Esophagus mucosa (tissue), 1 donor: ENCODE measurements around the gene KDSR. TPM values are rescaled to one million over a fixed set of nuclear protein-coding genes. Genes with fewer than 3 reads are reported as not detected.

ENCODE experiments used
- ATAC-seq: fragments of 200-7000 bp; cut with Tn5 transposase; one replicate; pipeline ENCODE4 v1.9.1; 2020
- total RNA-seq: library from RNA; stranded (reverse); gene quantifications from one replicate; pipeline ENCODE4 v1.2.4, GENCODE V29; 2023
- donor health status: DM: yes; HTN: yes; CAD: no.

The KDSR gene
- total RNA-seq, 1 donor from 2014 or later = 37.8 TPM

GRCh38 chr18:63303547-63303946 is 63.5 kb downstream of the KDSR start:
- no peak for ATAC-seq

- ATAC-seq = no peak
Observed at GRCh38 chr18:63302636-63303405, 64.2 kb downstream of the KDSR start.

GRCh38 chr18:63302220-63302619 is 64.8 kb downstream of the KDSR start:
- ATAC-seq = no peak

- ATAC-seq = peak; percentile 71
Observed at GRCh38 chr18:63301434-63301833, 65.6 kb downstream of the KDSR start.

GRCh38 chr18:63299837-63300745 is 66.9 kb downstream of the KDSR start:
- ATAC-seq = no peak

GRCh38 chr18:63298400-63299365 is 68.3 kb downstream of the KDSR start:
- ATAC-seq = no peak

GRCh38 chr18:63297687-63298399 is 69.2 kb downstream of the KDSR start:
- no peak for ATAC-seq

GRCh38 chr18:63293935-63294334 is 73.1 kb downstream of the KDSR start:
- ATAC-seq = no peak

GRCh38 chr18:63292831-63293683 is 73.9 kb downstream of the KDSR start:
- ATAC-seq = peak; percentile 36

- no peak for ATAC-seq
Observed at GRCh38 chr18:63291278-63291677, 75.7 kb downstream of the KDSR start.

- ATAC-seq = no peak
Observed at GRCh38 chr18:63290821-63291200, 76.2 kb downstream of the KDSR start.

GRCh38 chr18:63290166-63290820 is 76.7 kb downstream of the KDSR start:
- ATAC-seq = no peak

- no peak for ATAC-seq
Observed at GRCh38 chr18:63288311-63288710, 78.7 kb downstream of the KDSR start.

GRCh38 chr18:63287691-63288220 is 79.2 kb downstream of the KDSR start:
- ATAC-seq = no peak

- no peak for ATAC-seq
Observed at GRCh38 chr18:63286926-63287325, 80.1 kb downstream of the KDSR start.

- peak; percentile 67 for ATAC-seq
Observed at GRCh38 chr18:63284827-63285733, 81.9 kb downstream of the KDSR start.

GRCh38 chr18:63284173-63284799 is 82.7 kb downstream of the KDSR start:
- no peak for ATAC-seq
